ENCODE data around the gene ASS1.

Gene ASS1

DNA sequence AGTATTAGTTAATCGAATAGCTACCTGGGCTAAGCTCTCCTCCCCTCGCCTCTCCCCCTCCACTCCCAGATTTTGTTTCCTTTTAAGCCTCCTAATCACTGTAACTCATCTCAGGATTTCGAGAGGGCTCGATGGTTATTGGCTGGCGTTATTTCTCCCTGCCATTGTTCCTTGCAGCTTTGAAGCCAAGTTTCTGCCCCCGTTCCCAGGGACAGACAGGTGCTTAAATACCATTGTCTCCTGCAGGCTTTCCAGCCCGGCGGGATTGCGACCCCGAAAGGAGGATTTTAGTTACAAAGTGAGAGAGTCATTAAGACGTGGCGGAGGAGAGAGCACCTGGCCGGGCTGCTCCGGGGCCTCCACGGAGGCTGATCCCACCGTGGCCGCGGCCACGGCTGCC is 46.2 kb downstream of the ASS1 start:
- Histone ChIP-seq H3K27ac (ENCODE audit: low read length) (no peak overlapping the region), H3K4me2 (ENCODE audit: low read depth, low read length) (no peak overlapping the region), H2AFZ (ENCODE audit: low read length) (no peak overlapping the region), H3K4me3 (ENCODE audit: low read length) (no peak overlapping the region), H3K9me2 (replicated peaks; ENCODE audit: insufficient read depth, low read length) (no peaks in the 10 kb centered on the region), H3K9me3 (replicated peaks; ENCODE audit: insufficient read depth, low read length) (no peaks in the 10 kb centered on the region), H3K9ac (ENCODE audit: low read length) (no peak overlapping the region), H3K79me2 (ENCODE audit: low read length) (no peaks in the 10 kb centered on the region), H3K4me1 (ENCODE audit: low read length) (no peaks in the 10 kb centered on the region), H3K27me3 (replicated peaks; ENCODE audit: insufficient read depth, low read length) (peaks cover 25% of the 10 kb centered on the region), H3K36me3 (replicated peaks; ENCODE audit: insufficient read depth, low read length) (no peaks in the 10 kb centered on the region), H3F3A (ENCODE audit: insufficient read depth, low read length) (no peaks in the 10 kb centered on the region), H4K20me1 (ENCODE audit: insufficient read depth, low read length) (no peaks in the 10 kb centered on the region)
- no peak for DNase-seq
- TF ChIP-seq EZH2 (optimal IDR thresholded peaks at IDR 0.05; ENCODE audit: low read depth, low read length) (no peak), EZH2phosphoT487 (IDR thresholded peaks at IDR 0.05; ENCODE audit: low read length) (no peak)
- TF ChIP-seq, protein P1, sequence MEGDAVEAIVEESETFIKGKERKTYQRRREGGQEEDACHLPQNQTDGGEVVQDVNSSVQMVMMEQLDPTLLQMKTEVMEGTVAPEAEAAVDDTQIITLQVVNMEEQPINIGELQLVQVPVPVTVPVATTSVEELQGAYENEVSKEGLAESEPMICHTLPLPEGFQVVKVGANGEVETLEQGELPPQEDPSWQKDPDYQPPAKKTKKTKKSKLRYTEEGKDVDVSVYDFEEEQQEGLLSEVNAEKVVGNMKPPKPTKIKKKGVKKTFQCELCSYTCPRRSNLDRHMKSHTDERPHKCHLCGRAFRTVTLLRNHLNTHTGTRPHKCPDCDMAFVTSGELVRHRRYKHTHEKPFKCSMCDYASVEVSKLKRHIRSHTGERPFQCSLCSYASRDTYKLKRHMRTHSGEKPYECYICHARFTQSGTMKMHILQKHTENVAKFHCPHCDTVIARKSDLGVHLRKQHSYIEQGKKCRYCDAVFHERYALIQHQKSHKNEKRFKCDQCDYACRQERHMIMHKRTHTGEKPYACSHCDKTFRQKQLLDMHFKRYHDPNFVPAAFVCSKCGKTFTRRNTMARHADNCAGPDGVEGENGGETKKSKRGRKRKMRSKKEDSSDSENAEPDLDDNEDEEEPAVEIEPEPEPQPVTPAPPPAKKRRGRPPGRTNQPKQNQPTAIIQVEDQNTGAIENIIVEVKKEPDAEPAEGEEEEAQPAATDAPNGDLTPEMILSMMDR (IDR thresholded peaks at IDR 0.05; ENCODE audit: low read length), result no peak

DNA sequence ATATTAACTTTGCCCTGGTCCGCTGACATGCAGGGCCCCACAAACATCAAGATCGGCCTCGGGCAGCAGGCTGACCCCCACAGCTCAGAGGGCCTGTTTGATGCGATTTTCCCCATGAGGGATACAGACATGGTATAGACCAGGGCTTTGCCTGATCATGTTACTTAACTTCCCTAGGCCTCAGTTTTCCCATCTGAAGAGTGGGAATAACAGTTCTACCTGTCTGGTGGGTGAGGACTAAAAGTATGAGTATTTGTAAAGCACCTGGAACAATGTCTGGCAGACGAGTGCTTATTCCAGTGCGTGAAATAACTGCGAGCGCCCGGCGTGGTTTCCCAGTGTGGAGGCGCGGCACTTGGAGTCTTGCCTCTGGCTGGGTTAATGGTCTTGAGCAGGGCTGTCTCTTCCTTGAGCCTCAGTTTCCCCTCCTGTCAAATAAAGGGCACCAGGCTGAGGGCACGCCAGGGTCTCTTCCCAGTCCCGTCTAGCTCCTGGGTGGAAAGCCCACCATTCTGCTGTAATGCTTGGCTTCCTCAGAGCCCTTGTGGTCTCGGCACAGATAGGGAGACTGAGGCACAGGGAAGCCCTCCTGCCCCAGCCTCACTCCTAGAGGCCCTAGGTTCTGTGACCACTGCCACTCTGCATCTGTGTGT is 47.2 kb downstream of the ASS1 start:
- DNase-seq, result no peak
- H3K79me2 ChIP-seq (ENCODE audit: low read length), result no peaks in the 10 kb centered on the region
- no peaks in the 10 kb centered on the region for H4K20me1 ChIP-seq (ENCODE audit: insufficient read depth, low read length)
- no peak overlapping the region for H2AFZ ChIP-seq (ENCODE audit: low read length)
- H3K9ac ChIP-seq (ENCODE audit: low read length), result no peak overlapping the region
- no peaks in the 10 kb centered on the region for H3F3A ChIP-seq (ENCODE audit: insufficient read depth, low read length)
- no peak overlapping the region for H3K27ac ChIP-seq (ENCODE audit: low read length)
- TF ChIP-seq, protein P1 (IDR thresholded peaks at IDR 0.05; ENCODE audit: low read length), result no peak
- TF ChIP-seq EZH2 (optimal IDR thresholded peaks at IDR 0.05; ENCODE audit: low read depth, low read length) (no peak), EZH2phosphoT487 (IDR thresholded peaks at IDR 0.05; ENCODE audit: low read length) (no peak)
- H3K9me2 ChIP-seq (replicated peaks; ENCODE audit: insufficient read depth, low read length), result no peaks in the 10 kb centered on the region
- H3K4me3 ChIP-seq (ENCODE audit: low read length), result no peak overlapping the region
- no peaks in the 10 kb centered on the region for H3K9me3 ChIP-seq (replicated peaks; ENCODE audit: insufficient read depth, low read length)
- H3K27me3 ChIP-seq (replicated peaks; ENCODE audit: insufficient read depth, low read length), result peaks cover 25% of the 10 kb centered on the region
- no peak overlapping the region for H3K4me2 ChIP-seq (ENCODE audit: low read depth, low read length)
- H3K4me1 ChIP-seq (ENCODE audit: low read length), result no peaks in the 10 kb centered on the region
- no peaks in the 10 kb centered on the region for H3K36me3 ChIP-seq (replicated peaks; ENCODE audit: insufficient read depth, low read length)

DNA sequence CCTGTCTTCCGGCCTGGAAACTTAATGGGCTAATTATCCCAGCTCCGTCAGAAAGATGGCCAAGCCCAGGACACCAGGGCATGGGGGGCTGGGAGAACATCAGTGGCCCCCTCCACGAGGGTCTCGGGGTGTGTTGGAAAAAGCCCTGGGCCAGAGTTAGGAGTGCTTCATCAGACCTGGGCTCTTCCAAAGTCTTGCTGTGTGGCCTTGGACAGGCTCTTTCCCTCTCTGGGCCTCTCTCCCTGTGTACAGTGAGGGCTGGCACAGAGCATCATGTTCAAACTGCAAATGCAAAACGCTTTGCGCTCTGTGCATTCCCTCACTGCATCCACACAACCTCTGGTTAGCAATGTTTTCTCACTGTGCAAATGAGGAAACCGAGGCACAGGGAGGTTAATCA is 48.3 kb downstream of the ASS1 start:
- Histone ChIP-seq H3K36me3 (replicated peaks; ENCODE audit: insufficient read depth, low read length) (no peaks in the 10 kb centered on the region), H3K4me3 (ENCODE audit: low read length) (no peak overlapping the region), H3F3A (ENCODE audit: insufficient read depth, low read length) (no peaks in the 10 kb centered on the region), H3K4me2 (ENCODE audit: low read depth, low read length) (no peak overlapping the region), H3K27ac (ENCODE audit: low read length) (no peak overlapping the region), H4K20me1 (ENCODE audit: insufficient read depth, low read length) (no peaks in the 10 kb centered on the region), H3K79me2 (ENCODE audit: low read length) (no peaks in the 10 kb centered on the region), H2AFZ (ENCODE audit: low read length) (no peak overlapping the region), H3K4me1 (ENCODE audit: low read length) (no peaks in the 10 kb centered on the region), H3K27me3 (replicated peaks; ENCODE audit: insufficient read depth, low read length) (peaks cover 29% of the 10 kb centered on the region), H3K9me3 (replicated peaks; ENCODE audit: insufficient read depth, low read length) (no peaks in the 10 kb centered on the region), H3K9me2 (replicated peaks; ENCODE audit: insufficient read depth, low read length) (no peaks in the 10 kb centered on the region), H3K9ac (ENCODE audit: low read length) (no peak overlapping the region)
- TF ChIP-seq EZH2phosphoT487 (IDR thresholded peaks at IDR 0.05; ENCODE audit: low read length), result no peak
- TF ChIP-seq, protein P1 (IDR thresholded peaks at IDR 0.05; ENCODE audit: low read length), result no peak
- no peak for TF ChIP-seq EZH2 (optimal IDR thresholded peaks at IDR 0.05; ENCODE audit: low read depth, low read length)
- no peak for DNase-seq

Measured in MM.1S (cell line).